Measurements from ENCODE around the gene WFDC6.
"Not testable (repeated sequence)": the region's sequence is repeated elsewhere in the genome, so short reads cannot be mapped to it uniquely, and the experiment has no call there.

The WFDC6 gene

GRCh38 chr20:45539382-45539781 lies at the start of gene WFDC6:
Gene WFDC6 (minus strand): TSS chr20:45539482. CDS start chr20:45539407, 75 bp downstream.
- Mint-ChIP-seq H3K36me3 (no peaks in the 10 kb centered on the region), H3K9me3 (peaks cover 2% of the 10 kb centered on the region), H3K4me1 (no peaks in the 10 kb centered on the region), H3K4me3 (no peak within 1 kb of the TSS), H3K27me3 (peaks cover 22% of the 10 kb centered on the region), H3K27ac (no peak within 1 kb of the TSS)
- ATAC-seq: no peak

- H3K4me3 Mint-ChIP-seq: no peak overlapping the region
- H3K27me3 Mint-ChIP-seq: peaks cover 36% of the 10 kb centered on the region
- no peaks in the 10 kb centered on the region for H3K36me3 Mint-ChIP-seq
- no peak overlapping the region for H3K27ac Mint-ChIP-seq
- H3K9me3 Mint-ChIP-seq: peaks cover 3% of the 10 kb centered on the region
- no peaks in the 10 kb centered on the region for H3K4me1 Mint-ChIP-seq
- ATAC-seq: no peak
These were observed 49.5 kb upstream of the WFDC6 start for GRCh38 chr20:45588800-45589199.

GRCh38 chr20:45585986-45586385 lies 46.7 kb upstream of the WFDC6 start:
- H3K27me3 Mint-ChIP-seq: peaks cover 11% of the 10 kb centered on the region
- not testable (repeated sequence) for H3K27ac Mint-ChIP-seq, H3K9me3 Mint-ChIP-seq, H3K4me1 Mint-ChIP-seq, H3K36me3 Mint-ChIP-seq, ATAC-seq, H3K4me3 Mint-ChIP-seq

GRCh38 chr20:45584294-45584693 lies 45.0 kb upstream of the WFDC6 start:
- H3K4me3 Mint-ChIP-seq, H3K36me3 Mint-ChIP-seq, H3K4me1 Mint-ChIP-seq, ATAC-seq, H3K9me3 Mint-ChIP-seq, H3K27ac Mint-ChIP-seq: not testable (repeated sequence)
- H3K27me3 Mint-ChIP-seq: peaks cover 16% of the 10 kb centered on the region

- H3K27ac Mint-ChIP-seq: no peak overlapping the region
- H3K9me3 Mint-ChIP-seq: peaks cover 4% of the 10 kb centered on the region
- H3K36me3 Mint-ChIP-seq: no peaks in the 10 kb centered on the region
- no peaks in the 10 kb centered on the region for H3K4me1 Mint-ChIP-seq
- H3K4me3 Mint-ChIP-seq: no peak overlapping the region
- peaks cover 16% of the 10 kb centered on the region for H3K27me3 Mint-ChIP-seq
- no peak for ATAC-seq
These were observed 44.2 kb upstream of the WFDC6 start for GRCh38 chr20:45583502-45583901.

- Mint-ChIP-seq H3K36me3 (no peaks in the 10 kb centered on the region), H3K27me3 (peaks cover 13% of the 10 kb centered on the region), H3K4me1 (no peaks in the 10 kb centered on the region), H3K9me3 (peaks cover 4% of the 10 kb centered on the region), H3K27ac (no peak overlapping the region), H3K4me3 (no peak overlapping the region)
- no peak for ATAC-seq
These were observed 42.4 kb upstream of the WFDC6 start for GRCh38 chr20:45581702-45582101.

GRCh38 chr20:45579184-45579583 lies 39.9 kb upstream of the WFDC6 start, which contains the start of gene WFDC8:
Gene WFDC8 (minus strand): TSS chr20:45579284. CDS start chr20:45579247, 37 bp downstream.
- Mint-ChIP-seq H3K27me3 (peaks cover 17% of the 10 kb centered on the region), H3K4me1 (no peaks in the 10 kb centered on the region), H3K27ac (no peak within 1 kb of the TSS), H3K4me3 (no peak within 1 kb of the TSS), H3K36me3 (no peaks in the 10 kb centered on the region), H3K9me3 (peaks cover 4% of the 10 kb centered on the region)
- peak; percentile 36 for ATAC-seq

GRCh38 chr20:45578231-45578630 lies 38.9 kb upstream of the WFDC6 start:
- Mint-ChIP-seq H3K4me3 (no peak overlapping the region), H3K27ac (no peak overlapping the region), H3K4me1 (no peaks in the 10 kb centered on the region), H3K9me3 (peaks cover 4% of the 10 kb centered on the region), H3K27me3 (peaks cover 27% of the 10 kb centered on the region), H3K36me3 (no peaks in the 10 kb centered on the region)
- ATAC-seq: no peak

GRCh38 chr20:45576995-45577394 lies 37.7 kb upstream of the WFDC6 start:
- Mint-ChIP-seq H3K36me3 (no peaks in the 10 kb centered on the region), H3K9me3 (peaks cover 4% of the 10 kb centered on the region), H3K4me3 (no peak overlapping the region), H3K27me3 (peaks cover 34% of the 10 kb centered on the region), H3K27ac (no peak overlapping the region), H3K4me1 (no peaks in the 10 kb centered on the region)
- no peak for ATAC-seq

GRCh38 chr20:45575931-45576330 lies 36.6 kb upstream of the WFDC6 start:
- peaks cover 4% of the 10 kb centered on the region for H3K9me3 Mint-ChIP-seq
- peaks cover 34% of the 10 kb centered on the region for H3K27me3 Mint-ChIP-seq
- H3K27ac Mint-ChIP-seq: no peak overlapping the region
- H3K4me3 Mint-ChIP-seq: no peak overlapping the region
- no peaks in the 10 kb centered on the region for H3K4me1 Mint-ChIP-seq
- H3K36me3 Mint-ChIP-seq: no peaks in the 10 kb centered on the region
- ATAC-seq: no peak

- not testable (repeated sequence) for H3K9me3 Mint-ChIP-seq, H3K4me1 Mint-ChIP-seq, ATAC-seq, H3K4me3 Mint-ChIP-seq, H3K36me3 Mint-ChIP-seq, H3K27ac Mint-ChIP-seq
- H3K27me3 Mint-ChIP-seq: peaks cover 33% of the 10 kb centered on the region
These were observed 30.4 kb upstream of the WFDC6 start for GRCh38 chr20:45569650-45570049.

GRCh38 chr20:45564760-45565276 lies 25.5 kb upstream of the WFDC6 start:
- no peaks in the 10 kb centered on the region for H3K36me3 Mint-ChIP-seq
- H3K4me3 Mint-ChIP-seq: no peak overlapping the region
- H3K9me3 Mint-ChIP-seq: peaks cover 3% of the 10 kb centered on the region
- ATAC-seq: no peak
- H3K27me3 Mint-ChIP-seq: peaks cover 32% of the 10 kb centered on the region
- H3K4me1 Mint-ChIP-seq: no peaks in the 10 kb centered on the region
- no peak overlapping the region for H3K27ac Mint-ChIP-seq

GRCh38 chr20:45555198-45555597 lies 15.9 kb upstream of the WFDC6 start:
- no peak overlapping the region for H3K4me3 Mint-ChIP-seq
- no peaks in the 10 kb centered on the region for H3K4me1 Mint-ChIP-seq
- H3K27me3 Mint-ChIP-seq: peaks cover 38% of the 10 kb centered on the region

GRCh38 chr20:45552456-45552855 lies 13.2 kb upstream of the WFDC6 start:
- Mint-ChIP-seq H3K27ac (no peak overlapping the region), H3K27me3 (peaks cover 46% of the 10 kb centered on the region), H3K4me3 (no peak overlapping the region), H3K36me3 (peaks cover 8% of the 10 kb centered on the region), H3K9me3 (peaks cover 8% of the 10 kb centered on the region), H3K4me1 (no peaks in the 10 kb centered on the region)
- ATAC-seq: no peak

More at GRCh38 chr20:45555198-45555597, 15.9 kb upstream of the WFDC6 start:
- H3K36me3 Mint-ChIP-seq: peaks cover 3% of the 10 kb centered on the region
- H3K27ac Mint-ChIP-seq: no peak overlapping the region
- ATAC-seq: no peak
- peaks cover 4% of the 10 kb centered on the region for H3K9me3 Mint-ChIP-seq

GRCh38 chr20:45550765-45551164 lies 11.5 kb upstream of the WFDC6 start:
- ATAC-seq: no peak
- Mint-ChIP-seq H3K27ac (no peak overlapping the region), H3K4me3 (no peak overlapping the region), H3K4me1 (no peaks in the 10 kb centered on the region), H3K36me3 (peaks cover 8% of the 10 kb centered on the region), H3K27me3 (peaks cover 41% of the 10 kb centered on the region), H3K9me3 (peaks cover 8% of the 10 kb centered on the region)

GRCh38 chr20:45548410-45548809 lies 9.1 kb upstream of the WFDC6 start:
- no peak for ATAC-seq
- Mint-ChIP-seq H3K27ac (no peak overlapping the region), H3K4me1 (no peaks in the 10 kb centered on the region), H3K9me3 (peaks cover 8% of the 10 kb centered on the region), H3K36me3 (peaks cover 8% of the 10 kb centered on the region), H3K27me3 (peaks cover 33% of the 10 kb centered on the region), H3K4me3 (no peak overlapping the region)
